HUES64 (cell line): ENCODE results near the gene AFAP1L1.

Source experiments
- H3K27ac ChIP-seq: 2 replicates; pipeline ENCODE4 v1.7.0; 2013; ENCODE audit warnings: low read depth, low read length, inconsistent platforms
- H3K27me3 ChIP-seq: 2 replicates; pipeline ENCODE4 v1.6.1; 2013; ENCODE audit warnings: mild to moderate bottlenecking, low read length; ENCODE audit not compliant: insufficient read depth
- H3K36me3 ChIP-seq: 2 replicates; pipeline ENCODE4 v1.6.1; 2013; ENCODE audit warnings: mild to moderate bottlenecking, low read length; ENCODE audit not compliant: insufficient read depth
- H3K4me1 ChIP-seq: 2 replicates; pipeline ENCODE4 v1.6.1; 2013; ENCODE audit warnings: mild to moderate bottlenecking, low read length, moderate library complexity; ENCODE audit not compliant: insufficient read depth
- H3K4me3 ChIP-seq: 2 replicates; pipeline ENCODE4 v1.5.1; 2013; ENCODE audit warnings: mild to moderate bottlenecking, low read length, moderate library complexity
- H3K9ac ChIP-seq: 2 replicates; pipeline ENCODE4 v1.6.1; 2013; ENCODE audit warnings: mild to moderate bottlenecking, low read depth, low read length
- H3K9me3 ChIP-seq: 2 replicates; pipeline ENCODE4 v1.6.1; 2013; ENCODE audit warnings: low read depth, low read length; ENCODE audit not compliant: insufficient read depth
- WGBS: fragments of 150-250, 120-280 bp; methylation state at CpG from one replicate; pipeline ENCODE4 v1.1.7; 2013; ENCODE audit warnings: missing lambda C conversion rate; 5-methylcytosine and 5-hydroxymethylcytosine counted together

Gene AFAP1L1

GRCh38 chr5:149376711-149377447, 105.2 kb downstream of the AFAP1L1 start:
- no peaks in the 10 kb centered on the region for H3K27me3 ChIP-seq
- no peaks in the 10 kb centered on the region for H3K9me3 ChIP-seq
- H3K36me3 ChIP-seq = no peaks in the 10 kb centered on the region
- no peak overlapping the region for H3K4me3 ChIP-seq
- no peak overlapping the region for H3K27ac ChIP-seq
- H3K4me1 ChIP-seq = 0 out of 2 replicates have a peak, but pooled peaks cover 4% of the 10 kb centered on the region
- 94% methylated on average over 7 of the region's 7 CpGs for WGBS
- H3K9ac ChIP-seq = no peak overlapping the region

- no peaks in the 10 kb centered on the region for H3K36me3 ChIP-seq
- no peak overlapping the region for H3K27ac ChIP-seq
- 75% methylated on average over 5 of the region's 5 CpGs for WGBS
- 0 out of 2 replicates have a peak, but pooled peaks cover 4% of the 10 kb centered on the region for H3K4me1 ChIP-seq
- no peaks in the 10 kb centered on the region for H3K9me3 ChIP-seq
- H3K4me3 ChIP-seq = no peak overlapping the region
- H3K27me3 ChIP-seq = no peaks in the 10 kb centered on the region
- no peak overlapping the region for H3K9ac ChIP-seq
Measured at GRCh38 chr5:149378241-149378820, 106.7 kb downstream of the AFAP1L1 start.

GRCh38 chr5:149379177-149379761, 107.6 kb downstream of the AFAP1L1 start, which contains the start of gene IL17B:
Gene IL17B (minus strand): TSS chr5:149379292. CDS start chr5:149379225, 67 bp downstream.
- no peaks in the 10 kb centered on the region for H3K9me3 ChIP-seq
- no peaks in the 10 kb centered on the region for H3K27me3 ChIP-seq
- 0 out of 2 replicates have a peak, but pooled peaks cover 4% of the 10 kb centered on the region for H3K4me1 ChIP-seq
- 88% methylated on average over 22 of the region's 22 CpGs for WGBS
- H3K36me3 ChIP-seq = no peaks in the 10 kb centered on the region
- H3K4me3 ChIP-seq = no peak within 1 kb of the TSS
- no peak within 1 kb of the TSS for H3K27ac ChIP-seq
- H3K9ac ChIP-seq = no peak within 1 kb of the TSS

GRCh38 chr5:149379818-149380374, 108.2 kb downstream of the AFAP1L1 start:
- 0 out of 2 replicates have a peak, but pooled peaks cover 4% of the 10 kb centered on the region for H3K4me1 ChIP-seq
- WGBS = 87% methylated on average over 5 of the region's 5 CpGs
- H3K27ac ChIP-seq = no peak overlapping the region
- H3K27me3 ChIP-seq = no peaks in the 10 kb centered on the region
- no peaks in the 10 kb centered on the region for H3K36me3 ChIP-seq
- H3K9ac ChIP-seq = no peak overlapping the region
- no peak overlapping the region for H3K4me3 ChIP-seq
- H3K9me3 ChIP-seq = no peaks in the 10 kb centered on the region

GRCh38 chr5:149380466-149381121, 108.9 kb downstream of the AFAP1L1 start:
- H3K4me3 ChIP-seq = no peak overlapping the region
- 0 out of 2 replicates have a peak, but pooled peaks cover 4% of the 10 kb centered on the region for H3K4me1 ChIP-seq
- no peak overlapping the region for H3K9ac ChIP-seq
- H3K9me3 ChIP-seq = no peaks in the 10 kb centered on the region
- H3K27ac ChIP-seq = no peak overlapping the region
- no peaks in the 10 kb centered on the region for H3K36me3 ChIP-seq
- no peaks in the 10 kb centered on the region for H3K27me3 ChIP-seq
- WGBS = 67% methylated on average over 16 of the region's 16 CpGs

GRCh38 chr5:149381261-149381985, 109.8 kb downstream of the AFAP1L1 start:
- WGBS = 54% methylated on average over 8 of the region's 8 CpGs
- H3K27me3 ChIP-seq = no peaks in the 10 kb centered on the region
- H3K4me1 ChIP-seq = 0 out of 2 replicates have a peak, but pooled peaks cover 4% of the 10 kb centered on the region
- no peak overlapping the region for H3K9ac ChIP-seq
- no peak overlapping the region for H3K27ac ChIP-seq
- H3K4me3 ChIP-seq = no peak overlapping the region
- H3K36me3 ChIP-seq = no peaks in the 10 kb centered on the region
- H3K9me3 ChIP-seq = no peaks in the 10 kb centered on the region

GRCh38 chr5:149381986-149382338, 110.3 kb downstream of the AFAP1L1 start:
- Histone ChIP-seq H3K27ac (no peak overlapping the region), H3K36me3 (no peaks in the 10 kb centered on the region), H3K4me1 (0 out of 2 replicates have a peak, but pooled peaks cover 4% of the 10 kb centered on the region), H3K27me3 (no peaks in the 10 kb centered on the region), H3K9ac (no peak overlapping the region), H3K4me3 (no peak overlapping the region), H3K9me3 (no peaks in the 10 kb centered on the region)
- WGBS = 49% methylated on average over 16 of the region's 16 CpGs

GRCh38 chr5:149382517-149383220, 111.0 kb downstream of the AFAP1L1 start:
- Histone ChIP-seq H3K9ac (no peak overlapping the region), H3K9me3 (no peaks in the 10 kb centered on the region), H3K4me3 (no peak overlapping the region), H3K27ac (no peak overlapping the region), H3K36me3 (no peaks in the 10 kb centered on the region), H3K27me3 (no peaks in the 10 kb centered on the region), H3K4me1 (0 out of 2 replicates have a peak, but pooled peaks cover 4% of the 10 kb centered on the region)
- WGBS = 94% methylated on average over 12 of the region's 12 CpGs

- H3K27me3 ChIP-seq = no peaks in the 10 kb centered on the region
- H3K27ac ChIP-seq = no peak overlapping the region
- H3K9ac ChIP-seq = no peak overlapping the region
- H3K4me1 ChIP-seq = 0 out of 2 replicates have a peak, but pooled peaks cover 4% of the 10 kb centered on the region
- no peak overlapping the region for H3K4me3 ChIP-seq
- WGBS = 87% methylated on average over 9 of the region's 9 CpGs
- no peaks in the 10 kb centered on the region for H3K36me3 ChIP-seq
- no peaks in the 10 kb centered on the region for H3K9me3 ChIP-seq
Measured at GRCh38 chr5:149383399-149383798, 111.7 kb downstream of the AFAP1L1 start.

GRCh38 chr5:149386166-149386565, 114.5 kb downstream of the AFAP1L1 start:
- H3K4me1 ChIP-seq = 0 out of 2 replicates have a peak, but pooled peaks cover 2% of the 10 kb centered on the region
- no peak overlapping the region for H3K9ac ChIP-seq
- no peaks in the 10 kb centered on the region for H3K27me3 ChIP-seq
- 74% methylated on average over 5 of the region's 5 CpGs for WGBS
- H3K9me3 ChIP-seq = no peaks in the 10 kb centered on the region
- no peak overlapping the region for H3K27ac ChIP-seq
- H3K36me3 ChIP-seq = no peaks in the 10 kb centered on the region
- no peak overlapping the region for H3K4me3 ChIP-seq
